ENCODE measurements around the gene MED26. TPM values are rescaled to one million over a fixed set of nuclear protein-coding genes. Genes with fewer than 3 reads are reported as not detected.
A peak's percentile ranks its signal among the peaks of the same experiment; 100 is the strongest.

MED26 gene
- total and polyA plus RNA-seq, 7 donors, result 4.8 to 9.6 (median 5.2) TPM

- no peaks in the 10 kb centered on the region for H3K27me3 ChIP-seq (ENCODE audit: insufficient read depth in 3 of 3, low read length in 2 of 3)
- no peaks in the 10 kb centered on the region for H3K9me3 ChIP-seq
- H3K36me3 ChIP-seq (ENCODE audit: insufficient read depth in 1 of 2, low read depth in 1 of 2), result no peaks in the 10 kb centered on the region
- 61 to 71% (median 62%) methylated on average over 11 of the region's 11 CpGs for whole genome bisulfite sequencing, 3 donors
- H3K27ac ChIP-seq, result peak overlapping the region; percentile 43
- TF ChIP-seq, protein P1, sequence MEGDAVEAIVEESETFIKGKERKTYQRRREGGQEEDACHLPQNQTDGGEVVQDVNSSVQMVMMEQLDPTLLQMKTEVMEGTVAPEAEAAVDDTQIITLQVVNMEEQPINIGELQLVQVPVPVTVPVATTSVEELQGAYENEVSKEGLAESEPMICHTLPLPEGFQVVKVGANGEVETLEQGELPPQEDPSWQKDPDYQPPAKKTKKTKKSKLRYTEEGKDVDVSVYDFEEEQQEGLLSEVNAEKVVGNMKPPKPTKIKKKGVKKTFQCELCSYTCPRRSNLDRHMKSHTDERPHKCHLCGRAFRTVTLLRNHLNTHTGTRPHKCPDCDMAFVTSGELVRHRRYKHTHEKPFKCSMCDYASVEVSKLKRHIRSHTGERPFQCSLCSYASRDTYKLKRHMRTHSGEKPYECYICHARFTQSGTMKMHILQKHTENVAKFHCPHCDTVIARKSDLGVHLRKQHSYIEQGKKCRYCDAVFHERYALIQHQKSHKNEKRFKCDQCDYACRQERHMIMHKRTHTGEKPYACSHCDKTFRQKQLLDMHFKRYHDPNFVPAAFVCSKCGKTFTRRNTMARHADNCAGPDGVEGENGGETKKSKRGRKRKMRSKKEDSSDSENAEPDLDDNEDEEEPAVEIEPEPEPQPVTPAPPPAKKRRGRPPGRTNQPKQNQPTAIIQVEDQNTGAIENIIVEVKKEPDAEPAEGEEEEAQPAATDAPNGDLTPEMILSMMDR (IDR thresholded peaks at IDR 0.05), result no peak
- DNase-seq (peak in 1 of 2 donors; percentile 39), ATAC-seq (no peak)
- peaks cover 85% of the 10 kb centered on the region for H3K4me1 ChIP-seq
- H3K4me3 ChIP-seq, result no peak overlapping the region
- intact Hi-C loops (cut with DNase I), result loop anchor here (5.0 kb wide), 2 partner anchors 33 to 38 kb away; partner anchors contain the start of gene MED26 (in 1 of the 2)
Measured at GRCh38 chr19:16588824-16589577, 39.0 kb downstream of the MED26 start.

GRCh38 chr19:16587833-16588823 lies 39.9 kb downstream of the MED26 start:
- no peaks in the 10 kb centered on the region for H3K27me3 ChIP-seq (ENCODE audit: insufficient read depth in 3 of 3, low read length in 2 of 3)
- ATAC-seq, result peak; percentile 34 to 48 (median 37)
- TF ChIP-seq, protein P1 (IDR thresholded peaks at IDR 0.05), result no peak
- 10 to 15% (median 11%) methylated on average over 26 of the region's 26 CpGs for WGBS, 3 donors
- H3K9me3 ChIP-seq, result no peaks in the 10 kb centered on the region
- H3K27ac ChIP-seq, result peak overlapping the region; percentile 43
- peaks cover 85% of the 10 kb centered on the region for H3K4me1 ChIP-seq
- peak in 1 of 2 donors; percentile 69 for DNase-seq
- H3K36me3 ChIP-seq (ENCODE audit: insufficient read depth in 1 of 2, low read depth in 1 of 2), result no peaks in the 10 kb centered on the region
- intact Hi-C loops (cut with DNase I), result loop anchor here (5.0 kb wide), 2 partner anchors 34 to 39 kb away; partner anchors contain the start of gene MED26 (in 1 of the 2)
- H3K4me3 ChIP-seq, result peak overlapping the region; percentile 36

DNA sequence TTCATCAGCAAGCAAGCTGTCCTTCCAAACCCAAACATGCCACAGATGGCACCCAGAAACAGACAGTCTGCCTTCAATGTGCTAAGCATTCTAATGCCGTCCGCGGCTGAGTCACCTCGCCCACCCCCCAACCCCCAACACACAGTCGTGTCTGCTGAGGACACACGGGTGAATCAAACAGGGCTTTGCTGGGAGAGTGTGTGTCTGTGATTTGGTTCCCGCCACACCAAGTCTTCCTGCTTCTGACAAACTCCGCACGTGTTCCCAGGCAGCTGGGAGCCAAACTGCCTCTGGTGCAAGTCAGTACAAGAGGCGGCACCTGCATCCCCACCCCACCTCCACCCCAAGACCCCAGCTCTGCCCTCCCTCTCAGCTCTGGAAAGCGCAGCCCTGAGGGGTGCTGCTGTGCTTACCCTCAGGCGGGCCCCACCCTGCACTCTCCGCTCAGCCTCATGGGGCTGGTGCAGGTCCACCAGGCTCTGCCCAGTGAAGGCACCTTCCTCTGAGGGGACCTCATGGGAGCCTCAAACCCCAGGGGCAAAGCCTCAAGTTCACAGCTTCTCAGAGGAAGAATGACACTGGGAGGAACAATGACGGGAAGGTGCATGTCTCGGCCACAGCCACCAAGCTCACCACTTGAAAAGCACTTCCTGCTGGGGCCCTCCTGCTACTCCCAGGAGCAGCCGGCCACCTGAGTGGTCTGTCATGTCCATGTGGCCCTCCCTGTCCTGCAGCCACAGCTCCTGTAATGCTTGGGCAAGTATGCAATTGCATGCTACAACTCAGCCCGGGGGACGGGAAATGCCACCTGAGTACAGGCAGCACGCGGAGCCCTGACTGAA lies 40.8 kb downstream of the MED26 start:
- TF ChIP-seq, protein P1 (IDR thresholded peaks at IDR 0.05), result no peak
- intact Hi-C loops (cut with DNase I), result loop anchor here (5.0 kb wide), 2 partner anchors 35 to 40 kb away; partner anchors contain the start of gene MED26 (in 1 of the 2)
- Histone ChIP-seq H3K4me1 (peaks cover 85% of the 10 kb centered on the region), H3K36me3 (ENCODE audit: insufficient read depth in 1 of 2, low read depth in 1 of 2) (no peaks in the 10 kb centered on the region), H3K27ac (peak overlapping the region; percentile 93), H3K9me3 (no peaks in the 10 kb centered on the region), H3K27me3 (ENCODE audit: insufficient read depth in 3 of 3, low read length in 2 of 3) (no peaks in the 10 kb centered on the region), H3K4me3 (peak overlapping the region; percentile 36)
- WGBS, 3 donors, result 44 to 56% (median 50%) methylated on average over 19 to 20 of the region's 20 CpGs
- ATAC-seq (no peak), DNase-seq (no peak)

GRCh38 chr19:16586477-16586871 lies 41.5 kb downstream of the MED26 start:
- TF ChIP-seq, protein P1 (IDR thresholded peaks at IDR 0.05), result no peak
- 82 to 87% (median 87%) methylated on average over 9 of the region's 9 CpGs for WGBS, 3 donors
- peaks cover 91% of the 10 kb centered on the region for H3K4me1 ChIP-seq
- intact Hi-C loops (cut with DNase I), result loop anchor here (5.0 kb wide), 2 partner anchors 36 to 41 kb away; partner anchors contain the start of gene MED26 (in 1 of the 2)
- ATAC-seq (no peak), DNase-seq (no peak)
- H3K9me3 ChIP-seq, result no peaks in the 10 kb centered on the region
- no peaks in the 10 kb centered on the region for H3K36me3 ChIP-seq (ENCODE audit: insufficient read depth in 1 of 2, low read depth in 1 of 2)
- H3K27me3 ChIP-seq (ENCODE audit: insufficient read depth in 3 of 3, low read length in 2 of 3), result no peaks in the 10 kb centered on the region
- no peak overlapping the region for H3K4me3 ChIP-seq
- H3K27ac ChIP-seq, result peak overlapping the region; percentile 93

All from psoas muscle (tissue), 8 donors.